HG02623 (cell line): ENCODE results near the gene LRMDA.

ENCODE experiments used
- ATAC-seq: cut with Tn5 transposase; IDR thresholded peaks from one replicate; pipeline ENCODE4 v1.9.1; 2021; ENCODE audit warnings: moderate library complexity; ENCODE audit not compliant: unreplicated experiment

Gene LRMDA

DNA sequence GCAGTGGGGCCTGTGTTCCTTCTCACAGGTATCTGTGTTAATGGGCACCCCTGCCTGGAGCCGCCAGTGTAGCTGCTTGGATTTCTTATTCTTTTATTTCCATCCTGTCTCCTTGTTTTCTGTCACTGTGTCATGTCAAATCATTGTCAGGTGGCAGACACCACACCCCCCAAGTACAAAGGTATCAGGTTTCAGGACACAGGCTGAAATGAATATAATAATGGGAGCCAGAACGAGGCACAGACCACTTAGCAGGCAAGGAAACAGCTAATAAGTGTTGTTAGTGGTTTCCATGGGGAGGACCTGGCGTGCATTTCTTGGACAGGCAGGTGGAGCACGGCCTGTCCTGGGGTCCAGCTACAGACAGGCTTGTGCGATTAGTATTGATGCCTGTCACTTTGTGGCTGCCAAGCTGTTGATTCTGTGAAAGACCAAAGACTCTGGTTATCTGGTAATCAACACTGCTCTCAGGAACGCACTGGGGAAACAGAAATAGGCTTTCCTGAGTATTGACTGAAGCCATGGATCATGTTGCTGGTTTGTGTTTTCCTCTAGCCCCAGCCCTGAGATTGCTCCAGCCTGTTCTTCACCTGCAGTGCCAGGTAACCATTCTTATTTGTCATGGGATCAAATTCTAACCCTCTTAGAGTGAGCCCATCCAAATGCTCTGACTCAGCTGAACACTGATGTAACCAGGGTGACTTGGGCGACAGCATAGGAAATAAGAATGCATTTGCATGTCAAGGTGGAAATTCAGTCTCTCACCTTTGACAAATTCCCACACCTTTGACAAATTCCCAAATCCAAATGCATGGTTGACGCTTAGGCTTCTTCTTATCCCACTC lies 1002.0 kb downstream of the LRMDA start:
- no peak for ATAC-seq

DNA sequence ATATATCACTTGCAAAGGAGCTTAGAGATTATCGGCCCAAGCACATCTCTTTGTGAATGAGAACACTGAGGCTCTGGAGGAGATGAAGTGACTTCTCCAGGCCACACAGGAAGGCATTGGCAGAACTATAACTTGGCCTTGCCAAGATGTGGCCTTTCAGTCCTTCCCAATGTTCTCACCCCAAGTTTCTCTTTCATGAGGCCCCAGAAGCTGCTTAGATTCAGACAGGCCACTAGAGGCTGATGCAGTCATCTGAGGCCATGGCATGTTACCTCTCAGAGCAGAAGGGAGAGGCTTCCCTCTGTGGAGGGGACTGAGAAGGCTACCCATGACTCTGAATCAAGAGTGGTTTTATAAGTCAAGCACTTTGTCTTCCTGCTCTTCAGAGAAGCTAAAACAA lies 1003.7 kb downstream of the LRMDA start:
- ATAC-seq, result no peak

DNA sequence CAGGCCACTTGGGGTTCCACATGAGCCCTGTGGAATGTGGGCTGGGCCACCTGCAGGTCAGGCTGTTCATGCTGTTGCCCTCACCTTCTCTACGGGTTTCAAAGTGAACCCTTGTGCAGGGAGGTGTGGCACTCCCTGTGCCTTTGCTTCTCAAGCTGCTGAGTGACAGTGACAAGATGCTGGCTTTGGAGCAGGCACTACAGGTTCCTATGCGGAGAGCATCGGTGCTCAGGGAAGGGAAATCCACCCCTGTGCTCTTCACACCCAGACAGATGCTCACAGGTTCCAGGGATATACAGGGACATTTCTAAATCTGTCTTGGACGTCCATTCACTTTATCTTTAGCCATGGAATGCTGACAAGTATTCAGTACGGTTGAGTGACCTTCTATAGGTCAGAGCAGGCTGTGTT lies 1005.0 kb downstream of the LRMDA start:
- no peak for ATAC-seq

DNA sequence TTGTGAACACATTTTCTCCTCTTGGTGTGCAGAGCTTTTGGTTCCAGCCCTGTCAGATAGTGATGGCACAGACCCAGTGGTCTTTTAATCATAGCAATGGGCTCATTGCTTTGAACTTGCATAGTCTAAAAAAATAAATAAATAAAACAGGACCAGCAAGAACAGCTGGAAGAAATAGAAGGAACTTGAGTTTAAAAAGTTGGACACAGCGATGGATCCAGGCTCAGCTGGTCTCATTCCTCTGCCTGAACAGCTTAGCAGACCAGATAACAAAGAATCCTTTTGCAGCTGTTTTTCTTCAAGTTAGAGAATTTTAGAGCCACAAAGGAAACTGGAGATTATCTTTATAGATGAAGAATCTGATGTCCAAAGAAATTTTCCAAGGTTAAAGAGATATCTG lies 1005.6 kb downstream of the LRMDA start:
- no peak for ATAC-seq

- no peak for ATAC-seq
These were observed 1009.0 kb downstream of the LRMDA start for GRCh38 chr10:76440426-76440825.

DNA sequence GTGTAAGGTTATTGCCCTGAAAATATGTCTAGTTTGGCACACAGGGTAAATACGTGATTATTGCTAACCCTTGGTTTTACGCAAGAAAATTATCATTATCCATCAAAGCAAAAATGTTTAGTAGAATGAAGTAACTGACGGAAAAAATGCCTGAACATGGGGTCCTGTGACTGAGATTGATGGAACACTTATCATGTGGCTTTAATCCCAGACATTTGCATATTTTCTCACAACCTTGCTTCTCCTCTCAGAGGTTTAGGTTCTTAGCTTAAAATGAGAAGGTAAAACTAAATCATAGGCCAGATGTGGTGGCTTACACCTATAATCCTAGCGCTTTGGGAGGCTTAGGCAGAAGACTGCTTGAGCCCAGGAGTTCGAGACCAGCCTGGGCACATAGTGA lies 1010.7 kb downstream of the LRMDA start:
- ATAC-seq, result no peak

DNA sequence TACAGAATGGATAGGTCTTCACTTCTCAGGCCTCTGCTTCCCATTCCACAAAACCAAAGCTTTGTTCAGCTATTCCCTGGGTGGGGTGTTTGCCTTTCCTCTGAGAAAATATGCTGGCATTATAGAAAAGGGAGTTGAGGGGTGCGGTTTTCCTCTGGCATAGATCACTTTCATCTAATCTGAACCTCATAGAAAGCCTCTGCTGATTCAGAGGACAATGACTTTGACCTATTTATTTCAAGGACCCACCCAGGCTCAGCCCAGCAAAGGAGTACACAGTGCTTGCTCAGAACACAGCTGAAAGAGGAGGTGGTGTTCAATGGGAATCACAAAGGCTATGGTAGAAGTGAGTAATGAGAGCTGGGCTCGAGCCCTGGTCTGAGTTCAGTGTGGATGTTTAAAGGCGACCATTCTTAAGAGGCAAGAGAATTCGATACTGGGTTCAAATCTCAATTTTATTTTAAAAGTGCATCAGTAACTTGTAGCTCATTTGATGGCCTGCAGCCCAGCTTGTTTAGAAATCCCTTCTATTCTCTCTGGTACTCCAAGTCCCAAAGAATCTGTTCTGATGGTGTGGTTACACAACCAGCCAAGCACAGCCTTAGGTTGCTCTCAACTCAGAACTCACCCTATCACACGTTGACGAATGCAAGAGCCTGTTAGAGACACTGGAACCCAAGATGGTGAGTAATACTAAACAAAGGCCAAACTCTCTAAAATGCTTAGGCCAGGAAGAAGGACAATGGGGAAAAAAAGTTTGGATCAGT lies 1012.8 kb downstream of the LRMDA start:
- ATAC-seq, result no peak

DNA sequence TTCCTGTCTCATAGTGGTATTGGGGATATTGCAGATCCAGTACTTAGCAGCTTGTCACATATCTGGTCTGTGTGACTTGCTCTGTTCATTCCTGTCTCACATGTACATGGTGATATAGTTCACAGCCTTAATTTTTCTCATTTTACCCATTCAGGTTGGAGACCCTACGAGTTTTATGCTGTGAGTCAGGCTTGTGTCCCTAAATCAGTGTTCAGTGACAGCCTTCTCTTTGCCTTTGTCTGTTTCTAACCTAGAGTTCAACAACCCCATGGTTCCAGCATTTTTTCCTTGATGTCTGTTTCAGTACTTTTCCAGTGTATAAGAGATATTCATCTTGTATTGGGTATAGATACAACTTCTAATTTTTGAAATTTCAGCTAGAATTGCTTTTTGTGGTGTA lies 1016.2 kb downstream of the LRMDA start:
- ATAC-seq, result no peak

GRCh38 chr10:76451911-76452310 lies 1020.5 kb downstream of the LRMDA start:
- ATAC-seq, result no peak

GRCh38 chr10:76453332-76453731 lies 1021.9 kb downstream of the LRMDA start:
- no peak for ATAC-seq

DNA sequence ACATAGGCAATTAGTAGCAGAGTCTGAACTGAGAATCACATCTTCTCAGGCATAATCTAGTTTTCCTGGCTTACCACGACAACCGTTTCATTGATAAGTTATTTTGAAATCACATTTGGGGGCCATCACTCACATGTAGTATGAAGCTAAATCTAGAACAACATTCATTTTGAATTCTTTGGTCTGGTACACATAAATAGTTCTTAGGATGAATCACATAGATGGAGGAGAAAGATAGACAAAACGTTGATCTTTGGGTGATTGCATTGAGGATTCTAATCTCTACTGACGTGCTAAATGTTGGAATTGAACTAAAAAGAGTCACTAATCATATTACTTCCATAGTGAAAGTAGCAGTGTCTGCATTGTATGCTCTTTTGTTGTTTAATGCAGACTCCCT lies 1022.6 kb downstream of the LRMDA start:
- ATAC-seq, result no peak

- no peak for ATAC-seq
These were observed 1023.2 kb downstream of the LRMDA start for GRCh38 chr10:76454506-76455140.

GRCh38 chr10:76456197-76456596 lies 1024.8 kb downstream of the LRMDA start:
- no peak for ATAC-seq

DNA sequence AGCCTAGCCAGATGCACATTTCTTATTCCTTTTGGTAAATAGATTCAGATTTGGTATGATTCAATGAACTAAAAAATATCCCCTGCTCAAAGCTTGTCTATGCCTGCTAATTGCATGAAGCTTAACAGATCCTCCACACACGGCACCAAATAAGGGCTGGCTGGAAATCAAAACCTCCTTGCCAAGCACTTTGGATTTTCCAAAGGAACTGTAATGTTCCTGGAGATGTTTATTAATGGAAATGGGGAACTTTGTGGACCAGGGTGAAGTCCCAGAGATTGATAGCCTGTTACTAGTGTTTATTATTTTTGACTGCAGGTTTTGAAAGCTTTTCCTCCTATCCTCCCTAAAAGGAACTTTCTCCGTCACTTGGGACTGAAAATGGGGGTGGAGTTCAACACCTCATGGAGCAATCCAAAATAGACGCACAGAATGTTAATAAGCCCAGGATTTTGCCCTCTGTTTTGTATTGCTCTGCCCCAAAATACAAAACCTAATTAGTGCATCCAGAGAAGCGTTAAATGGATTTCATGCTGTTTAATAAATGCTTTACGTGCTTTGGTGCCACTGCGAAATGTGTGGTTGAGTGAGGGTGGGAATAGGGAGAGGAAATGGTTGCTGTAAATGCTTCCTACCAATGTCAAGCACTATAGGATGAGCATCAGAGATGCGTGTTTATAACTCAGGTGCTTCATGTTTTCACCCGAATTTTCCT lies 1027.7 kb downstream of the LRMDA start:
- no peak for ATAC-seq

- no peak for ATAC-seq
These were observed 1029.6 kb downstream of the LRMDA start for GRCh38 chr10:76461024-76461423.

DNA sequence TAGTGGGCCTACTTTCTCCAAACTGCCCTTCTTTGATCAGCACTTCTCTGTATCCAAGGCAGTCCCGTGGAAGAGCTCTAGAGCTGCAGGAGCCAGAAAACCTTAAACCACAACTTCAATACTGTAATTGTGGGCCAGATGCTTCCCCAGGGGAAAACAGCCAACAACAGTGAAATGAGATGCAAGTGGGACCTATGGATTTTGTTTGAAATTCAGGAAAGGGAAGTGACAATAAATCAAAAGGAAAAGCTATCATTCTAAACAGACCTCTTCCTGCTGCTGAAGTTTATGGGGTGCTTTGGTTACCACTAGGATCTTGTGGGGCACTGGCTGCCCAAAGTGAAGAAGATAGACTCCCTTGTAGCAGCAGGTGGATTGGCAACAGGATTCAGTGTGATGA lies 1031.7 kb downstream of the LRMDA start:
- ATAC-seq, result no peak

DNA sequence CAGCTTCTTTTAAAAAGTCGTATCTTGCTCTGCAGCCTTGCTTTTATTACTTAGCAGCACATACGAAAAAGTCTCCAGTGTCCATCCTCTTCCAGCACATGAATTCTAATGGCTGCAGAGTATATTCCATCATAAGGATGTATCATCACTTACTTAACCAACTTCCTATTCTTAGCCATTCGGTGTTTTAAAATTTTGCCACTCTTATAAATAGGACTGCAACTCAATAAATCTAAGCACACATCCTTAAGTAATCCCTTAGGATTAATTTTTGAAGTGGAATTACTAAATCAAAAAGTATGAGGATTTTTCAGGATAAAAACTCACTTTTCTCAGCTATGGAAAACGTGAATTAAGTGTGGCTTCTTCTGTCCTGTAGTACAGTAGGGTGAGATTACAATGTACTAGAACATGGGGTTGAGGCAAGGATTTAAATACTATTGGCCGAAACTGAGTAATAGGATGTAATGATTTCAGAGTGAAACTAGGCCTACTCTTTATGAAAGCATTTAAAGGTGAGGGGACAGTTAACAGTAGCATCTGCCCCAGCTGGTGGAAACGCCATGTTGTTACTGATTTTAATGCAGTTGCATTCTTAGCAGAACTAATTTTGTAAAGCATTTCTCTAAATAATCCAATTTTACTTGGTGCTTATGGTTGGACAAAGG lies 1035.5 kb downstream of the LRMDA start:
- ATAC-seq, result no peak

DNA sequence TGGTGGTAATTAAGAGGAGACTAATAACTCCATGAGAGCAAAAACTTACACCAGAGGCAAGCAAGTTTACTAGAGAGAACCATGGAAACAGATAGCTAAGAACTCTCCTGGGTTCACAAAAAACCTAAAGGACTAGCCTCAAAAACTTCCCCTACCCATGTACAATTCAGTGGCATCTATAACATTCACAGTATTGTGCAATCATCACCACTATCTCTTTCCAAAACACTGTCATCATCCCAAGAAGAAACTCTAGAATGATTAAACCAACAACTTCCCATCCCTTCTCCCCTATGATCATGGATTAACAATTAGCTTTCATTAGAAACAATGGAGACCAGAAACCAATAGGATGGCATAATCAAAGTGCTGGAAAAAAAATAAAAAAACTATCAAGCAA lies 1038.3 kb downstream of the LRMDA start:
- ATAC-seq, result no peak

GRCh38 chr10:76479103-76479790 lies 1047.8 kb downstream of the LRMDA start:
- no peak for ATAC-seq

DNA sequence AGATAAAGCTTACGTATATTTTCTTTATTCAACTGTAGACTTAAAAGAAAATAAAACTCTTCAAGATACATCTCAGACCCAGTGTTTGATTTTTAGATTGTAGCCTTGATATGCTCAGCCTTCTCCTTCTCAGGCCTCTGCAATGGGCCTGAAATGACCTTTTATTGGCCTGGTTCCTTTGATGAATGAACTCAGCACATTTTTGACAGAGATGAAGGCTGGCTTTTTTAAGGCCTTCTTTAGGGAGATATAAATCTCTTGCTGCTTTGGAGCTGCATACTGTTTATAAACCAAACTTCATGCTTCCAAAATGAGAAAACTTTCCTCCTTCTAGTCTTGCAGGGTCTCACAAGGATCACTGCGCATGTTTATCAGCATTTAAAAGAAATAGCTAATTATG lies 1049.8 kb downstream of the LRMDA start:
- no peak for ATAC-seq
